ENCODE data around the gene CEP128.

DNA sequence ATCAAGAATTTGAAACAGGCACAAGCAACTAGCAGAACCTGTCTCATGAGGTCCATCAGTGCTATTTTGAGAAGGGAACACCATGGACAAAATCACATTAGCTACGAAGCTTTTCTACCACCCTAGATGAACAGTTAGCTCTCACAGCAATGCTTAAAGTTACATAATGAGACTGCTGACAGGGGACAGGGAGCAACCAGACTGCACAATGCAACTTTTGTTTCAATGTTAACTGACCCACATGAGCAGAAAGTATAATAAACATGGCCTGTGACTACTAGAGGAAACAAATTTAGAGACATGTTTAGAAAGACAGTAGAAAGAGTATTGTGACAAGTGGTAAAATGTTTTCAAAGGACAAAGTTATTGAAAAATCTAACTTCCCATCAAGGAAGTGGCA lies 282.8 kb downstream of the CEP128 start:
- TF ChIP-seq, protein P1, sequence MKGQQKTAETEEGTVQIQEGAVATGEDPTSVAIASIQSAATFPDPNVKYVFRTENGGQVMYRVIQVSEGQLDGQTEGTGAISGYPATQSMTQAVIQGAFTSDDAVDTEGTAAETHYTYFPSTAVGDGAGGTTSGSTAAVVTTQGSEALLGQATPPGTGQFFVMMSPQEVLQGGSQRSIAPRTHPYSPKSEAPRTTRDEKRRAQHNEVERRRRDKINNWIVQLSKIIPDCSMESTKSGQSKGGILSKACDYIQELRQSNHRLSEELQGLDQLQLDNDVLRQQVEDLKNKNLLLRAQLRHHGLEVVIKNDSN (CRISPR knock-in tag; IDR thresholded peaks at IDR 0.05): no peak
- TF ChIP-seq, protein P2, sequence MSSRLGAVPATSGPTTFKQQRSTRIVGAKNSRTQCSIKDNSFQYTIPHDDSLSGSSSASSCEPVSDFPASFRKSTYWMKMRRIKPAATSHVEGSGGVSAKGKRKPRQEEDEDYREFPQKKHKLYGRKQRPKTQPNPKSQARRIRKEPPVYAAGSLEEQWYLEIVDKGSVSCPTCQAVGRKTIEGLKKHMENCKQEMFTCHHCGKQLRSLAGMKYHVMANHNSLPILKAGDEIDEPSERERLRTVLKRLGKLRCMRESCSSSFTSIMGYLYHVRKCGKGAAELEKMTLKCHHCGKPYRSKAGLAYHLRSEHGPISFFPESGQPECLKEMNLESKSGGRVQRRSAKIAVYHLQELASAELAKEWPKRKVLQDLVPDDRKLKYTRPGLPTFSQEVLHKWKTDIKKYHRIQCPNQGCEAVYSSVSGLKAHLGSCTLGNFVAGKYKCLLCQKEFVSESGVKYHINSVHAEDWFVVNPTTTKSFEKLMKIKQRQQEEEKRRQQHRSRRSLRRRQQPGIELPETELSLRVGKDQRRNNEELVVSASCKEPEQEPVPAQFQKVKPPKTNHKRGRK (CRISPR knock-in tag; IDR thresholded peaks at IDR 0.05; ENCODE audit: borderline replicate concordance): no peak
- no peak for TF ChIP-seq NR2C2 (CRISPR knock-in tag; IDR thresholded peaks at IDR 0.05)
- no peak for TF ChIP-seq ZNF121 (CRISPR knock-in tag; IDR thresholded peaks at IDR 0.05)
- TF ChIP-seq SP1 (CRISPR knock-in tag; conservative IDR thresholded peaks at IDR 0.05): no peak
- TF ChIP-seq, protein P3, sequence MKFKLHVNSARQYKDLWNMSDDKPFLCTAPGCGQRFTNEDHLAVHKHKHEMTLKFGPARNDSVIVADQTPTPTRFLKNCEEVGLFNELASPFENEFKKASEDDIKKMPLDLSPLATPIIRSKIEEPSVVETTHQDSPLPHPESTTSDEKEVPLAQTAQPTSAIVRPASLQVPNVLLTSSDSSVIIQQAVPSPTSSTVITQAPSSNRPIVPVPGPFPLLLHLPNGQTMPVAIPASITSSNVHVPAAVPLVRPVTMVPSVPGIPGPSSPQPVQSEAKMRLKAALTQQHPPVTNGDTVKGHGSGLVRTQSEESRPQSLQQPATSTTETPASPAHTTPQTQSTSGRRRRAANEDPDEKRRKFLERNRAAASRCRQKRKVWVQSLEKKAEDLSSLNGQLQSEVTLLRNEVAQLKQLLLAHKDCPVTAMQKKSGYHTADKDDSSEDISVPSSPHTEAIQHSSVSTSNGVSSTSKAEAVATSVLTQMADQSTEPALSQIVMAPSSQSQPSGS (CRISPR knock-in tag; IDR thresholded peaks at IDR 0.05; ENCODE audit: borderline replicate concordance, low read depth): no peak
- TF ChIP-seq, protein P4, sequence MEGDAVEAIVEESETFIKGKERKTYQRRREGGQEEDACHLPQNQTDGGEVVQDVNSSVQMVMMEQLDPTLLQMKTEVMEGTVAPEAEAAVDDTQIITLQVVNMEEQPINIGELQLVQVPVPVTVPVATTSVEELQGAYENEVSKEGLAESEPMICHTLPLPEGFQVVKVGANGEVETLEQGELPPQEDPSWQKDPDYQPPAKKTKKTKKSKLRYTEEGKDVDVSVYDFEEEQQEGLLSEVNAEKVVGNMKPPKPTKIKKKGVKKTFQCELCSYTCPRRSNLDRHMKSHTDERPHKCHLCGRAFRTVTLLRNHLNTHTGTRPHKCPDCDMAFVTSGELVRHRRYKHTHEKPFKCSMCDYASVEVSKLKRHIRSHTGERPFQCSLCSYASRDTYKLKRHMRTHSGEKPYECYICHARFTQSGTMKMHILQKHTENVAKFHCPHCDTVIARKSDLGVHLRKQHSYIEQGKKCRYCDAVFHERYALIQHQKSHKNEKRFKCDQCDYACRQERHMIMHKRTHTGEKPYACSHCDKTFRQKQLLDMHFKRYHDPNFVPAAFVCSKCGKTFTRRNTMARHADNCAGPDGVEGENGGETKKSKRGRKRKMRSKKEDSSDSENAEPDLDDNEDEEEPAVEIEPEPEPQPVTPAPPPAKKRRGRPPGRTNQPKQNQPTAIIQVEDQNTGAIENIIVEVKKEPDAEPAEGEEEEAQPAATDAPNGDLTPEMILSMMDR (IDR thresholded peaks at IDR 0.05): no peak
- TF ChIP-seq, protein P5, sequence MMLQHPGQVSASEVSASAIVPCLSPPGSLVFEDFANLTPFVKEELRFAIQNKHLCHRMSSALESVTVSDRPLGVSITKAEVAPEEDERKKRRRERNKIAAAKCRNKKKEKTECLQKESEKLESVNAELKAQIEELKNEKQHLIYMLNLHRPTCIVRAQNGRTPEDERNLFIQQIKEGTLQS (CRISPR knock-in tag; conservative IDR thresholded peaks at IDR 0.05): no peak
- TF ChIP-seq, protein P6, sequence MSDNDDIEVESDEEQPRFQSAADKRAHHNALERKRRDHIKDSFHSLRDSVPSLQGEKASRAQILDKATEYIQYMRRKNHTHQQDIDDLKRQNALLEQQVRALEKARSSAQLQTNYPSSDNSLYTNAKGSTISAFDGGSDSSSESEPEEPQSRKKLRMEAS (CRISPR knock-in tag; IDR thresholded peaks at IDR 0.05): no peak
- no peak for TF ChIP-seq FOXJ3 (CRISPR knock-in tag; IDR thresholded peaks at IDR 0.05; ENCODE audit: borderline replicate concordance)

Measured in WTC11 (cell line).